GM23338 (cell line): Measurements from ENCODE around the gene NEK2.

Experiments
- CREB1 ChIP-seq: fragments of 250-450 bp; sonication (Bioruptor Pico); IDR thresholded peaks from 2 replicates; pipeline ENCODE4 v1.5.0; 2020; ENCODE audit warnings: low read depth, mild to moderate bottlenecking, moderate library complexity
- ETS1 ChIP-seq: IDR thresholded peaks from 2 replicates; pipeline ENCODE4 v1.6.1; 2016; ENCODE audit warnings: antibody characterized with exemption
- EZH2 ChIP-seq: fragments of 200-600 bp; sonication (generic); IDR thresholded peaks from one replicate; pipeline ENCODE4 v1.8.0; 2017; ENCODE audit warnings: antibody characterized with exemption, mild to moderate bottlenecking, low read depth; ENCODE audit not compliant: unreplicated experiment
- EZH2phosphoT487 ChIP-seq: fragments of 200-600 bp; sonication (generic); IDR thresholded peaks from one replicate; pipeline ENCODE4 v1.8.1; 2018; ENCODE audit warnings: antibody characterized with exemption; ENCODE audit not compliant: unreplicated experiment
- JUNB ChIP-seq: IDR thresholded peaks from one replicate; pipeline ENCODE4 v1.6.1; 2016; ENCODE audit warnings: antibody characterized with exemption; ENCODE audit not compliant: unreplicated experiment
- NANOG ChIP-seq: IDR thresholded peaks from 2 replicates; pipeline ENCODE4 v1.6.1; 2016; ENCODE audit warnings: antibody characterized with exemption, borderline replicate concordance
- POLR2AphosphoS5 ChIP-seq: IDR thresholded peaks from 2 replicates; pipeline ENCODE4 v1.6.1; 2016; ENCODE audit warnings: antibody characterized with exemption, low read depth
- REST ChIP-seq: IDR thresholded peaks from one replicate; pipeline ENCODE4 v1.6.1; 2018; ENCODE audit warnings: antibody characterized with exemption; ENCODE audit not compliant: unreplicated experiment
- TF ChIP-seq, protein P1 (sequence below), 2 experiments: fragments of 200-600 bp in 1 of 2; sonication (generic) in 1 of 2; conservative IDR thresholded peaks; 2 replicates each; pipeline versions ENCODE4 v1.5.1 to v1.6.1; 2016 to 2017; ENCODE audit warnings: antibody characterized with exemption in 2 of 2, low read depth in 2 of 2, mild to moderate bottlenecking in 2 of 2, moderate library complexity in 1 of 2

GRCh38 chr1:211699059-211699458, 23.6 kb upstream of the NEK2 start:
- TF ChIP-seq EZH2, result no peak
- no peak for TF ChIP-seq ETS1
- TF ChIP-seq, protein P1, sequence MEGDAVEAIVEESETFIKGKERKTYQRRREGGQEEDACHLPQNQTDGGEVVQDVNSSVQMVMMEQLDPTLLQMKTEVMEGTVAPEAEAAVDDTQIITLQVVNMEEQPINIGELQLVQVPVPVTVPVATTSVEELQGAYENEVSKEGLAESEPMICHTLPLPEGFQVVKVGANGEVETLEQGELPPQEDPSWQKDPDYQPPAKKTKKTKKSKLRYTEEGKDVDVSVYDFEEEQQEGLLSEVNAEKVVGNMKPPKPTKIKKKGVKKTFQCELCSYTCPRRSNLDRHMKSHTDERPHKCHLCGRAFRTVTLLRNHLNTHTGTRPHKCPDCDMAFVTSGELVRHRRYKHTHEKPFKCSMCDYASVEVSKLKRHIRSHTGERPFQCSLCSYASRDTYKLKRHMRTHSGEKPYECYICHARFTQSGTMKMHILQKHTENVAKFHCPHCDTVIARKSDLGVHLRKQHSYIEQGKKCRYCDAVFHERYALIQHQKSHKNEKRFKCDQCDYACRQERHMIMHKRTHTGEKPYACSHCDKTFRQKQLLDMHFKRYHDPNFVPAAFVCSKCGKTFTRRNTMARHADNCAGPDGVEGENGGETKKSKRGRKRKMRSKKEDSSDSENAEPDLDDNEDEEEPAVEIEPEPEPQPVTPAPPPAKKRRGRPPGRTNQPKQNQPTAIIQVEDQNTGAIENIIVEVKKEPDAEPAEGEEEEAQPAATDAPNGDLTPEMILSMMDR (conservative IDR thresholded peaks at IDR 0.05; ENCODE audit: low read depth in 2 of 2), result no peak
- TF ChIP-seq POLR2AphosphoS5, result no peak
- no peak for TF ChIP-seq REST
- no peak for TF ChIP-seq CREB1 (CRISPR knock-in tag)
- no peak for TF ChIP-seq EZH2phosphoT487
- no peak for TF ChIP-seq NANOG
- no peak for TF ChIP-seq JUNB
